SK-N-SH treated with all-trans-retinoic acid at 6 μM for 48 hours (cell line): ENCODE measurements around the gene SYNPO2.
A peak's percentile ranks its signal among the peaks of the same experiment; 100 is the strongest.

Source experiments
- ATAC-seq: fragments of 200-7000 bp; cut with Tn5 transposase; 3 replicates; pipeline ENCODE4 v1.9.1; 2020; ENCODE audit warnings: mild to moderate bottlenecking, moderate library complexity
- ARNTL ChIP-seq: fragments of 450-650 bp; formaldehyde crosslinking; IDR thresholded peaks from 2 replicates; pipeline ENCODE4 v1.5.0; 2020; ENCODE audit warnings: low read depth, mild to moderate bottlenecking, moderate library complexity, borderline replicate concordance
- BACH2 ChIP-seq: fragments of 250-450 bp; sonication (Bioruptor Pico); IDR thresholded peaks from 2 replicates; pipeline ENCODE4 v1.9.0; 2021; ENCODE audit warnings: mild to moderate bottlenecking, borderline replicate concordance
- CSDC2 ChIP-seq: fragments of 250-450 bp; sonication (Bioruptor Pico); IDR thresholded peaks from 2 replicates; pipeline ENCODE4 v1.5.0; 2020; ENCODE audit warnings: mild to moderate bottlenecking, moderate library complexity
- ESRRG ChIP-seq: fragments of 250-450 bp; sonication (Bioruptor Pico); IDR thresholded peaks from 2 replicates; pipeline ENCODE4 v1.6.1; 2021; ENCODE audit warnings: mild to moderate bottlenecking
- GLIS3 ChIP-seq: fragments of 250-450 bp; sonication (Bioruptor Pico); IDR thresholded peaks from 2 replicates; pipeline ENCODE4 v1.5.0; 2020; ENCODE audit warnings: mild to moderate bottlenecking, moderate library complexity
- ISL1 ChIP-seq: fragments of 250-450 bp; sonication (Bioruptor Pico); IDR thresholded peaks from 2 replicates; pipeline ENCODE4 v2.1.2; 2022; ENCODE audit warnings: mild to moderate bottlenecking, moderate library complexity
- OSR1 ChIP-seq: fragments of 250-450 bp; sonication (Bioruptor Pico); IDR thresholded peaks from 2 replicates; pipeline ENCODE4 v1.8.0; 2022; ENCODE audit warnings: moderate library complexity, mild to moderate bottlenecking, inconsistent platforms
- PPARA ChIP-seq: fragments of 250-450 bp; sonication (Bioruptor Pico); IDR thresholded peaks from 2 replicates; pipeline ENCODE4 v1.5.0; 2020; ENCODE audit warnings: mild to moderate bottlenecking, borderline replicate concordance
- RARB ChIP-seq: fragments of 250-450 bp; sonication (Bioruptor Pico); IDR thresholded peaks from 2 replicates; pipeline ENCODE4 v1.8.0; 2021; ENCODE audit warnings: mild to moderate bottlenecking, moderate library complexity
- TCF4 ChIP-seq: fragments of 250-450 bp; sonication (Bioruptor Pico); IDR thresholded peaks from 2 replicates; pipeline ENCODE4 v1.8.0; 2021; ENCODE audit warnings: mild to moderate bottlenecking, moderate library complexity, borderline replicate concordance
- TOX ChIP-seq: fragments of 250-450 bp; sonication (Bioruptor Pico); IDR thresholded peaks from 2 replicates; pipeline ENCODE4 v1.8.0; 2021; ENCODE audit warnings: mild to moderate bottlenecking, moderate library complexity, borderline replicate concordance
- ZC3H10 ChIP-seq: fragments of 250-450 bp; sonication (Bioruptor Pico); IDR thresholded peaks from 2 replicates; pipeline ENCODE4 v1.5.1; 2021; ENCODE audit warnings: mild to moderate bottlenecking, moderate library complexity
- ZFP3 ChIP-seq: fragments of 250-450 bp; sonication (Bioruptor Pico); IDR thresholded peaks from 2 replicates; pipeline ENCODE4 v1.5.0; 2020; ENCODE audit warnings: mild to moderate bottlenecking, moderate library complexity
- ZFP30 ChIP-seq: fragments of 450-650 bp; formaldehyde crosslinking; IDR thresholded peaks from 2 replicates; pipeline ENCODE4 v1.5.0; 2022; ENCODE audit warnings: mild to moderate bottlenecking, moderate library complexity
- ZNF565 ChIP-seq: fragments of 450-650 bp; formaldehyde crosslinking; conservative IDR thresholded peaks from 2 replicates; pipeline ENCODE4 v1.5.0; 2020; ENCODE audit warnings: low read depth, mild to moderate bottlenecking, moderate library complexity
- ZNF70 ChIP-seq: fragments of 450-650 bp; formaldehyde crosslinking; IDR thresholded peaks from 2 replicates; pipeline ENCODE4 v1.5.0; 2020; ENCODE audit warnings: mild to moderate bottlenecking, moderate library complexity
- ZNF8 ChIP-seq: fragments of 450-650 bp; formaldehyde crosslinking; IDR thresholded peaks from 2 replicates; pipeline ENCODE4 v1.5.0; 2020; ENCODE audit warnings: mild to moderate bottlenecking, moderate library complexity
- TF ChIP-seq, protein P1 (sequence below): fragments of 250-450 bp; sonication (Bioruptor Pico); IDR thresholded peaks from 2 replicates; pipeline ENCODE4 v1.5.1; 2020; ENCODE audit warnings: low read depth, mild to moderate bottlenecking, moderate library complexity
- TF ChIP-seq, protein P2 (sequence below): fragments of 250-450 bp; sonication (Bioruptor Pico); IDR thresholded peaks from 2 replicates; pipeline ENCODE4 v1.8.0; 2021; ENCODE audit warnings: low read depth, mild to moderate bottlenecking, moderate library complexity, borderline replicate concordance
- TF ChIP-seq, protein P3 (sequence below): fragments of 250-450 bp; sonication (Bioruptor Pico); IDR thresholded peaks from 2 replicates; pipeline ENCODE4 v1.5.0; 2020; ENCODE audit warnings: mild to moderate bottlenecking, moderate library complexity
- TF ChIP-seq, protein P4 (sequence below): fragments of 250-450 bp; sonication (Bioruptor Pico); IDR thresholded peaks from 2 replicates; pipeline ENCODE4 v1.8.0; 2020; ENCODE audit warnings: mild to moderate bottlenecking, moderate library complexity, borderline replicate concordance
- TF ChIP-seq, protein P5 (sequence below): fragments of 250-450 bp; sonication (Bioruptor Pico); IDR thresholded peaks from 2 replicates; pipeline ENCODE4 v1.5.1; 2021; ENCODE audit warnings: mild to moderate bottlenecking, moderate library complexity

SYNPO2 gene

DNA sequence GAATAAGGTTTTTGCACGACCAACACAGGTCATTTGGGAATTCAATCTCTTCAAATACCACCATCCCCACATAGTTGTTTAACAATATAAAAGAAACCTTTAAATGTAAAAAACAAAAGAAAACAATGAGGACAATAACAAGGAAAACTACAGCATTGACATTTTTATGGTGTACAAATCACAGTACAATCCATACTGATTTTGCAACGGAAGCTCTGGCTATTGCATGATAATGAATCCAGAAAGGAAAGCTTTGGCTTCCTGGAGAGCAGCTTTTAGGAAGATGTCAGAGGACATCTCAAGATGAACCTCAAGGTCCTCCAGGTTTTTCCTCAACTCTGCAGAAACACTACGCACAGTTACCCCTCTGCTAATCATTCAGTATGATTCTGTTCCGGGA lies 135.4 kb downstream of the SYNPO2 start:
- TF ChIP-seq, protein P1, sequence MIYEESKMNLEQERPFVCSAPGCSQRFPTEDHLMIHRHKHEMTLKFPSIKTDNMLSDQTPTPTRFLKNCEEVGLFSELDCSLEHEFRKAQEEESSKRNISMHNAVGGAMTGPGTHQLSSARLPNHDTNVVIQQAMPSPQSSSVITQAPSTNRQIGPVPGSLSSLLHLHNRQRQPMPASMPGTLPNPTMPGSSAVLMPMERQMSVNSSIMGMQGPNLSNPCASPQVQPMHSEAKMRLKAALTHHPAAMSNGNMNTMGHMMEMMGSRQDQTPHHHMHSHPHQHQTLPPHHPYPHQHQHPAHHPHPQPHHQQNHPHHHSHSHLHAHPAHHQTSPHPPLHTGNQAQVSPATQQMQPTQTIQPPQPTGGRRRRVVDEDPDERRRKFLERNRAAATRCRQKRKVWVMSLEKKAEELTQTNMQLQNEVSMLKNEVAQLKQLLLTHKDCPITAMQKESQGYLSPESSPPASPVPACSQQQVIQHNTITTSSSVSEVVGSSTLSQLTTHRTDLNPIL (CRISPR knock-in tag): no peak
- no peak for TF ChIP-seq BACH2 (CRISPR knock-in tag)
- TF ChIP-seq ISL1: no peak
- TF ChIP-seq ZNF8 (CRISPR knock-in tag): no peak
- TF ChIP-seq, protein P2, sequence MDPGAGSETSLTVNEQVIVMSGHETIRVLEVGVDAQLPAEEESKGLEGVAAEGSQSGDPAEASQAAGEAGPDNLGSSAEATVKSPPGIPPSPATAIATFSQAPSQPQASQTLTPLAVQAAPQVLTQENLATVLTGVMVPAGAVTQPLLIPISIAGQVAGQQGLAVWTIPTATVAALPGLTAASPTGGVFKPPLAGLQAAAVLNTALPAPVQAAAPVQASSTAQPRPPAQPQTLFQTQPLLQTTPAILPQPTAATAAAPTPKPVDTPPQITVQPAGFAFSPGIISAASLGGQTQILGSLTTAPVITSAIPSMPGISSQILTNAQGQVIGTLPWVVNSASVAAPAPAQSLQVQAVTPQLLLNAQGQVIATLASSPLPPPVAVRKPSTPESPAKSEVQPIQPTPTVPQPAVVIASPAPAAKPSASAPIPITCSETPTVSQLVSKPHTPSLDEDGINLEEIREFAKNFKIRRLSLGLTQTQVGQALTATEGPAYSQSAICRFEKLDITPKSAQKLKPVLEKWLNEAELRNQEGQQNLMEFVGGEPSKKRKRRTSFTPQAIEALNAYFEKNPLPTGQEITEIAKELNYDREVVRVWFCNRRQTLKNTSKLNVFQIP (CRISPR knock-in tag): no peak
- TF ChIP-seq ESRRG: no peak
- TF ChIP-seq OSR1 (CRISPR knock-in tag): no peak
- no peak for TF ChIP-seq ARNTL
- no peak for TF ChIP-seq PPARA (CRISPR knock-in tag)
- TF ChIP-seq ZNF565 (CRISPR knock-in tag): no peak
- TF ChIP-seq RARB (CRISPR knock-in tag): no peak
- TF ChIP-seq, protein P3, sequence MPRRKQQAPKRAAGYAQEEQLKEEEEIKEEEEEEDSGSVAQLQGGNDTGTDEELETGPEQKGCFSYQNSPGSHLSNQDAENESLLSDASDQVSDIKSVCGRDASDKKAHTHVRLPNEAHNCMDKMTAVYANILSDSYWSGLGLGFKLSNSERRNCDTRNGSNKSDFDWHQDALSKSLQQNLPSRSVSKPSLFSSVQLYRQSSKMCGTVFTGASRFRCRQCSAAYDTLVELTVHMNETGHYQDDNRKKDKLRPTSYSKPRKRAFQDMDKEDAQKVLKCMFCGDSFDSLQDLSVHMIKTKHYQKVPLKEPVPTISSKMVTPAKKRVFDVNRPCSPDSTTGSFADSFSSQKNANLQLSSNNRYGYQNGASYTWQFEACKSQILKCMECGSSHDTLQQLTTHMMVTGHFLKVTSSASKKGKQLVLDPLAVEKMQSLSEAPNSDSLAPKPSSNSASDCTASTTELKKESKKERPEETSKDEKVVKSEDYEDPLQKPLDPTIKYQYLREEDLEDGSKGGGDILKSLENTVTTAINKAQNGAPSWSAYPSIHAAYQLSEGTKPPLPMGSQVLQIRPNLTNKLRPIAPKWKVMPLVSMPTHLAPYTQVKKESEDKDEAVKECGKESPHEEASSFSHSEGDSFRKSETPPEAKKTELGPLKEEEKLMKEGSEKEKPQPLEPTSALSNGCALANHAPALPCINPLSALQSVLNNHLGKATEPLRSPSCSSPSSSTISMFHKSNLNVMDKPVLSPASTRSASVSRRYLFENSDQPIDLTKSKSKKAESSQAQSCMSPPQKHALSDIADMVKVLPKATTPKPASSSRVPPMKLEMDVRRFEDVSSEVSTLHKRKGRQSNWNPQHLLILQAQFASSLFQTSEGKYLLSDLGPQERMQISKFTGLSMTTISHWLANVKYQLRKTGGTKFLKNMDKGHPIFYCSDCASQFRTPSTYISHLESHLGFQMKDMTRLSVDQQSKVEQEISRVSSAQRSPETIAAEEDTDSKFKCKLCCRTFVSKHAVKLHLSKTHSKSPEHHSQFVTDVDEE (CRISPR knock-in tag): no peak
- TF ChIP-seq, protein P4, sequence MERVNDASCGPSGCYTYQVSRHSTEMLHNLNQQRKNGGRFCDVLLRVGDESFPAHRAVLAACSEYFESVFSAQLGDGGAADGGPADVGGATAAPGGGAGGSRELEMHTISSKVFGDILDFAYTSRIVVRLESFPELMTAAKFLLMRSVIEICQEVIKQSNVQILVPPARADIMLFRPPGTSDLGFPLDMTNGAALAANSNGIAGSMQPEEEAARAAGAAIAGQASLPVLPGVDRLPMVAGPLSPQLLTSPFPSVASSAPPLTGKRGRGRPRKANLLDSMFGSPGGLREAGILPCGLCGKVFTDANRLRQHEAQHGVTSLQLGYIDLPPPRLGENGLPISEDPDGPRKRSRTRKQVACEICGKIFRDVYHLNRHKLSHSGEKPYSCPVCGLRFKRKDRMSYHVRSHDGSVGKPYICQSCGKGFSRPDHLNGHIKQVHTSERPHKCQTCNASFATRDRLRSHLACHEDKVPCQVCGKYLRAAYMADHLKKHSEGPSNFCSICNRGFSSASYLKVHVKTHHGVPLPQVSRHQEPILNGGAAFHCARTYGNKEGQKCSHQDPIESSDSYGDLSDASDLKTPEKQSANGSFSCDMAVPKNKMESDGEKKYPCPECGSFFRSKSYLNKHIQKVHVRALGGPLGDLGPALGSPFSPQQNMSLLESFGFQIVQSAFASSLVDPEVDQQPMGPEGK (CRISPR knock-in tag): no peak
- no peak for TF ChIP-seq TOX
- no peak for TF ChIP-seq ZFP3 (CRISPR knock-in tag)
- no peak for TF ChIP-seq ZFP30
- TF ChIP-seq, protein P5, sequence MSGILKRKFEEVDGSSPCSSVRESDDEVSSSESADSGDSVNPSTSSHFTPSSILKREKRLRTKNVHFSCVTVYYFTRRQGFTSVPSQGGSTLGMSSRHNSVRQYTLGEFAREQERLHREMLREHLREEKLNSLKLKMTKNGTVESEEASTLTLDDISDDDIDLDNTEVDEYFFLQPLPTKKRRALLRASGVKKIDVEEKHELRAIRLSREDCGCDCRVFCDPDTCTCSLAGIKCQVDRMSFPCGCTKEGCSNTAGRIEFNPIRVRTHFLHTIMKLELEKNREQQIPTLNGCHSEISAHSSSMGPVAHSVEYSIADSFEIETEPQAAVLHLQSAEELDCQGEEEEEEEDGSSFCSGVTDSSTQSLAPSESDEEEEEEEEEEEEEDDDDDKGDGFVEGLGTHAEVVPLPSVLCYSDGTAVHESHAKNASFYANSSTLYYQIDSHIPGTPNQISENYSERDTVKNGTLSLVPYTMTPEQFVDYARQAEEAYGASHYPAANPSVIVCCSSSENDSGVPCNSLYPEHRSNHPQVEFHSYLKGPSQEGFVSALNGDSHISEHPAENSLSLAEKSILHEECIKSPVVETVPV (CRISPR knock-in tag): no peak
- no peak for TF ChIP-seq TCF4 (CRISPR knock-in tag)
- no peak for TF ChIP-seq ZC3H10 (CRISPR knock-in tag)
- no peak for TF ChIP-seq GLIS3 (CRISPR knock-in tag)
- ATAC-seq: no peak

DNA sequence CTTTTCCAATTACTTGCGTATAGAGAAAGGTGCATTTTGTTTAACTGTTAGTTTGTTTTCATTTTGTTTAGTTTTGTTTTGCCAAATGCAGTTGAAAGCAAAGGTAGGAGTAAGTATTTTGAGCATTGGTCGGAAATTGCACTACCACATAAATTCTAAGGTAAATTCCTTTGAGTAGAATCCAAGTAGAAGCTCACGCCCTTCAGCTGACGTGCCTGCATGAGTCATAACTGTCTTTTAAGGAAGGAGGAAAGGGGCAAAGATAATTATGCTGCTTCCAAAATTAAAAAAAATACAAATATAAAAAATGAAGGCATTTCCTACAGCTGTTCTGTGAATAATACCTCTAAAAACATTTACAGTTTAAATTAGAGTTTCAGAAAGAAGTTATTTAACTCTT lies 136.8 kb downstream of the SYNPO2 start:
- peak; percentile 57 for ATAC-seq
- TF ChIP-seq ZNF565 (CRISPR knock-in tag) (no peak), ZNF8 (CRISPR knock-in tag) (no peak), ZFP3 (CRISPR knock-in tag) (no peak), PPARA (CRISPR knock-in tag) (no peak), ESRRG (no peak), RARB (CRISPR knock-in tag) (no peak), CSDC2 (CRISPR knock-in tag) (no peak), BACH2 (CRISPR knock-in tag) (no peak), ARNTL (no peak), GLIS3 (CRISPR knock-in tag) (no peak), OSR1 (CRISPR knock-in tag) (no peak), ZNF70 (no peak)
- TF ChIP-seq, protein P1 (CRISPR knock-in tag): no peak
- TF ChIP-seq, protein P3 (CRISPR knock-in tag): no peak
- TF ChIP-seq, protein P4 (CRISPR knock-in tag): no peak
